Measurements from ENCODE around the gene PPP2R2B. TPM values are rescaled to one million over a fixed set of nuclear protein-coding genes. Genes with fewer than 3 reads are reported as not detected.

PPP2R2B gene
- polyA plus RNA-seq, 1 donor (not counting 4 experiments of a cell fraction or from before 2014, with no cell fraction given), result 0.33 TPM

- H3K9me3 ChIP-seq (ENCODE audit: control insufficient read depth, low read depth, low read length), result no peaks in the 10 kb centered on the region
- no peaks in the 10 kb centered on the region for H3K9me1 ChIP-seq (ENCODE audit: control insufficient read depth, extremely low read depth, insufficient read depth, low read length)
- no peaks in the 10 kb centered on the region for H3K36me3 ChIP-seq (ENCODE audit: control insufficient read depth in 2 of 2, extremely low read depth in 1 of 2, insufficient read depth in 2 of 2, low read length in 2 of 2)
- H4K20me1 ChIP-seq (ENCODE audit: control insufficient read depth, extremely low read depth, insufficient read depth, low read length), result no peaks in the 10 kb centered on the region
- H3K9ac ChIP-seq (ENCODE audit: control insufficient read depth, extremely low read depth, insufficient read depth, low read length), result no peak overlapping the region
- H3K4me2 ChIP-seq (ENCODE audit: control insufficient read depth, extremely low read depth, insufficient read depth, low read depth, low read length), result no peak overlapping the region
- DNase-seq (ENCODE audit: low read depth, low spot score) (no peak), FAIRE-seq (no peak)
- dilution Hi-C loops (cut with MboI; ENCODE audit: extremely low pct_ligation_motif_present, low sequenced_read_pairs), result no loop called here
- no peak overlapping the region for H3K4me3 ChIP-seq (ENCODE audit: control insufficient read depth in 2 of 3, extremely low read depth in 1 of 3, insufficient read depth in 2 of 3, low read depth in 1 of 3, low read length in 3 of 3)
- H3K27ac ChIP-seq (ENCODE audit: control insufficient read depth, insufficient read depth, low read length), result no peak overlapping the region
- no peaks in the 10 kb centered on the region for H3K27me3 ChIP-seq (ENCODE audit: control insufficient read depth, extremely low read depth, insufficient read depth, low read length)
- H3K4me1 ChIP-seq (ENCODE audit: control insufficient read depth, extremely low read depth, insufficient read depth, low read length), result no peaks in the 10 kb centered on the region
- TF ChIP-seq CTCF (optimal IDR thresholded peaks at IDR 0.05 in 1 of 3, IDR thresholded peaks at IDR 0.05 in 1 of 3, conservative IDR thresholded peaks at IDR 0.05 in 1 of 3; ENCODE audit: extremely low read depth in 1 of 3, insufficient read depth in 2 of 3, low read length in 3 of 3) (no peak), EZH2 (IDR thresholded peaks at IDR 0.05; ENCODE audit: low read length) (no peak)
- no peaks in the 10 kb centered on the region for H3K79me2 ChIP-seq (ENCODE audit: control insufficient read depth, insufficient read depth, low read length)
- no peak overlapping the region for H2AFZ ChIP-seq (ENCODE audit: control insufficient read depth, low read length)
These were observed 325.1 kb downstream of the PPP2R2B start for GRCh38 chr5:146553446-146553845.

- Histone ChIP-seq H3K27me3 (ENCODE audit: control insufficient read depth, extremely low read depth, insufficient read depth, low read length) (no peaks in the 10 kb centered on the region), H4K20me1 (ENCODE audit: control insufficient read depth, extremely low read depth, insufficient read depth, low read length) (no peaks in the 10 kb centered on the region), H3K4me3 (ENCODE audit: control insufficient read depth in 2 of 3, extremely low read depth in 1 of 3, insufficient read depth in 2 of 3, low read depth in 1 of 3, low read length in 3 of 3) (no peak overlapping the region), H3K36me3 (ENCODE audit: control insufficient read depth in 2 of 2, extremely low read depth in 1 of 2, insufficient read depth in 2 of 2, low read length in 2 of 2) (no peaks in the 10 kb centered on the region), H3K27ac (ENCODE audit: control insufficient read depth, insufficient read depth, low read length) (no peak overlapping the region), H3K79me2 (ENCODE audit: control insufficient read depth, insufficient read depth, low read length) (no peaks in the 10 kb centered on the region), H3K4me2 (ENCODE audit: control insufficient read depth, extremely low read depth, insufficient read depth, low read depth, low read length) (no peak overlapping the region), H3K4me1 (ENCODE audit: control insufficient read depth, extremely low read depth, insufficient read depth, low read length) (no peaks in the 10 kb centered on the region), H3K9ac (ENCODE audit: control insufficient read depth, extremely low read depth, insufficient read depth, low read length) (no peak overlapping the region), H2AFZ (ENCODE audit: control insufficient read depth, low read length) (no peak overlapping the region), H3K9me1 (ENCODE audit: control insufficient read depth, extremely low read depth, insufficient read depth, low read length) (no peaks in the 10 kb centered on the region), H3K9me3 (ENCODE audit: control insufficient read depth, low read depth, low read length) (no peaks in the 10 kb centered on the region)
- dilution Hi-C loops (cut with MboI; ENCODE audit: extremely low pct_ligation_motif_present, low sequenced_read_pairs), result loop anchor here (25.0 kb wide), 1 partner anchor 413 kb away; no protein-coding TSS in a partner anchor
- FAIRE-seq, result no peak
- TF ChIP-seq EZH2 (IDR thresholded peaks at IDR 0.05; ENCODE audit: low read length), result no peak
- TF ChIP-seq CTCF (optimal IDR thresholded peaks at IDR 0.05 in 1 of 3, IDR thresholded peaks at IDR 0.05 in 1 of 3, conservative IDR thresholded peaks at IDR 0.05 in 1 of 3; ENCODE audit: extremely low read depth in 1 of 3, insufficient read depth in 2 of 3, low read length in 3 of 3), result no peak
- no peak for DNase-seq (ENCODE audit: low read depth, low spot score)
These were observed 328.9 kb downstream of the PPP2R2B start for GRCh38 chr5:146549615-146550014.
